GM18505 (cell line): ENCODE results near the gene KRT14.
"Not testable (repeated sequence)": the region's sequence is repeated elsewhere in the genome, so short reads cannot be mapped to it uniquely, and the experiment has no call there.

ENCODE experiments used
- ATAC-seq: cut with Tn5 transposase; IDR thresholded peaks from one replicate; pipeline ENCODE4 v1.9.1; 2021; ENCODE audit not compliant: unreplicated experiment
- POLR2A ChIP-seq: IDR thresholded peaks from 4 replicates; pipeline ENCODE4 v1.6.1; 2011; ENCODE audit warnings: borderline replicate concordance; ENCODE audit not compliant: insufficient read depth, insufficient read length; ENCODE audit errors: extremely low read depth

Gene KRT14

GRCh38 chr17:41619036-41619926 is 32.6 kb upstream of the KRT14 start:
- no peak for TF ChIP-seq POLR2A
- ATAC-seq = no peak

DNA sequence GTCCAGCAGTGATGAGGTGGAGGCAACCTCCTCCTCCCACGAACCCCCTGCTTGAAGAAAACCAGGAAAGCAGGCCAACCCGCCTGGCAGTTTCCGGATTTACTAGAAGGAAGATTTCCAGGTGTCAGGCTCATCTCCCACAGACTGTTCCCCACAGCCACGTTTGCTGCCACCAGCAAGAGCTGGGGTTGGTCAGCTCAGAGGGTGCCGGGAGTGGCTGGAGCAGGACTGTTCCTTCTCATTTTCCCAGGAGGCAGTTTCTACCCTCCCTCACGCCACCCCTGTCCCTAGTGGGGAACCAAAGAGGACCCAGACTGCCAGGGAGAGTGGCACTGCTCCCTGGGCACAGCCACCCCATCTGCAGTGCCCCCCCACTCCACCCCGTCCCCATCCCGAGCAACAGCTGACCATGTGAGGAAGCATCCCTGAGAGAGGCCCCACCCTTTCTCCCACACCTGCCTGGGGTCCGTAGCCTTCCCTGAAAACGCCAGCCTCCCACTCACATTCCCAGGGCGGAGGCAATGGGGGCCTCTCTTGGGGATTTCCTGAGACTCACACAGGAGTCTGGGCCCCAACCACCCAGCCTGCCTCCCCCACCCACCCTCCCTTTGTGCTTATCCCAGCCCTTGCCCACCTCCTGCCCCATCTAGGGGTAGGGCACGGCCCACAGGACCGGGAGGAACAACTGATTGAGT is 31.8 kb upstream of the KRT14 start:
- no peak for TF ChIP-seq POLR2A
- ATAC-seq = no peak

DNA sequence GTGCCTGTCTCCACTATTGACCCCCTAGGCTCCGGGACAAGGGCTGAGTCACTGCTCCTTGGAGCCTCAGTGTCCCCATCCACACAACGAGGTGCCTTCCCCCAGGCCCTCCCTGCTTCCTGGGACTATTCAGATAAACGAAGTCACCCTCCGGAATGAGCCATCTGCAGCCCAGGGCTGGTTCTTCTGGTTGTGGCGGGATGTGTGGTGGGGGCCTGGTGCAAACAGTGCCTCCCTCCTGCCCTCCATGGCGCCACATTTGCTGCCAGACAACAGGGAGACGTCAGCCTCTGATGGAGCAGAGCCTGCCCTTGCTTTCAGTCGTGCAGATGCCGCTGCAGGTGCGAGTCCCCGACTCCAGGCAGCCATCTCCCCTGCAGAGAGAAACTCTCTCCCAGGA is 31.0 kb upstream of the KRT14 start:
- ATAC-seq = no peak
- TF ChIP-seq POLR2A = no peak

- no peak for TF ChIP-seq POLR2A
Observed at GRCh38 chr17:41617136-41617535, 30.4 kb upstream of the KRT14 start.

DNA sequence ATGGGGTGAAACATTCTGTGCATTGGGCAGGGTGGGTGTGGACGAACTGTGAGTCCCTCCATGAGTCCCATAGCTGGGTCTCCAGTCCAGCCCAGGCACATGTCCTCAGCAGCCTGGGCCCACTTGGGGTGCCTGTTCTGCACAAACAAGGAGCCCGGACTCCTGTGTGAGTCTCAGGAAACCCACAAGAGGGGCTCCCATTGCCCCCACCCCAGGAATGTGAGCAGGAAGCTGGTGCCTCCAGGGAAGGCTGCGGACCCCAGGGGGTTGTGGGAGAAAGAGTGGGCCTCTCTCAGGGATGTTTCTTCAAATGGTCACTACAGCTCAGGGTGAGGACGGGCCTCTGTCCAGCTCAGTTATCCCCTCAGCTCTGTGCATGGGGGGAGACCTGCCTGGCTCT is 29.8 kb upstream of the KRT14 start:
- not testable (repeated sequence) for ATAC-seq

More at GRCh38 chr17:41617136-41617535, 30.4 kb upstream of the KRT14 start:
- no peak for ATAC-seq

GRCh38 chr17:41615454-41615853 is 28.8 kb upstream of the KRT14 start:
- ATAC-seq = no peak
- no peak for TF ChIP-seq POLR2A

DNA sequence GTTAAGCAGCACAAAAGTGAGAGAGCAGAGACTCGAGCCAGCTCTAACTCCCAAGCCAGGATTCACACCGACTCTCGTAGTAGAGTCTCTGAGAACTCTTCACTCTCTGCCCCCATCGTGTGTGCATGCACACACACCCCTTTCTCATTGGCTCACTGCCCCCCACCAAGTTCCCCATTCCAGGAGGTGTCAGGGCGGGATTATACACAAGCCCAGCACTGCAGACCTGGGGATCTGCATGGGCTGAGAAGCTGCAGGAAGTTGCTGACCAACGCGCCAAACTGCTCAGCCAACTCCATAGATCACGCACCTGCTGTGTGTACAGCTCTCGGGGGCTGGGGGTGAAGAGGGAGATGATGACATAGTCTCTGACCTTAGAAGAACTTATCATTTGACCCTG is 28.1 kb upstream of the KRT14 start:
- ATAC-seq = not testable (repeated sequence)

DNA sequence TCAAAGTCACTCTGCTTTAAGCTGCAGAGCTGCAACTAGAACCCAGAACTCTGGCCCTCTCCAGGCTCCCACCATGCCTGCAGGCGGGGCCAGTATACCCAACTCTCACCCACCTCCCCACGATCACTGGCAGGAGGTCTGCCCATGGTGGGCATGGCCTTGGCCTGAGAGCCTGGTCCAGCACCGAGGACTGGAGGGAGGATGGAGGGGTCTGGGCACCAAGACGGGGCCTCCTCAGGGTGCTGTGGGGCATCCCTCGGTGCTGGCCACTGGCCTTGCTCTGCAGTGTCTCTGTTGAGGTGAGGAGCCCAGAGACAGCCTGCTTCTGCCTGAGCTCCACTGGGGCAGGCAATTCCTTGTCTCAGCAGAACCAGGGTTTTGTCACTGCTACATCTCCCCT is 27.4 kb upstream of the KRT14 start:
- no peak for TF ChIP-seq POLR2A

GRCh38 chr17:41613277-41614082 is 26.8 kb upstream of the KRT14 start:
- no peak for ATAC-seq
- no peak for TF ChIP-seq POLR2A

More for the DNA sequence above, 27.4 kb upstream of the KRT14 start:
- ATAC-seq = no peak

GRCh38 chr17:41612376-41613160 is 25.9 kb upstream of the KRT14 start, which contains the start of gene KRT16:
Gene KRT16, minus strand, starts transcription at chr17:41612767. Its CDS starts 79 bp downstream, at chr17:41612688.
- ATAC-seq = not testable (repeated sequence)

GRCh38 chr17:41610965-41611640 is 24.4 kb upstream of the KRT14 start:
- no peak for ATAC-seq
- no peak for TF ChIP-seq POLR2A

DNA sequence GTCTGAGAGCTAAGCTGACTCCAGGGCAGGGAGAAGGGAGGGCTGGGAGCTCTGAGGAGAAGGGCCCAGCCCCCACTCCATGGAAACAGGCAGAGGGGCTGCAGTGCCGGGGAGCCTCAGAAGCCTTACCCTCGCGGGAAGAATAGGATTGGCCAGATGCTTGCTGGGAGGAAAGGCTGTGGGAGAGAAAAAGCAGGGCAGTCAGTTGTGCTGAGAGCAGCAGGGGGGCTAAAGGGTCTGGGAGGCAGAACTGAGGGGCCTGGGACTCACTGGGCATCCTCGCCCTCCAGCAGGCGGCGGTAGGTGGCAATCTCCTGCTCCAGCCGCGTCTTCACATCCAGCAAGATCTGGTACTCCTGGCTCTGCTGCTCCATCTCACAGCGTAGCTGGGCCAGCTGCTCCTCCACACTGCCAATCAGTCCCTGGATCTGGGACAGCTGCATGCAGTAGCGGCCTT is 23.4 kb upstream of the KRT14 start:
- ATAC-seq = not testable (repeated sequence)

- not testable (repeated sequence) for ATAC-seq
Observed at GRCh38 chr17:41606930-41607329, 20.2 kb upstream of the KRT14 start.

- no peak for ATAC-seq
- no peak for TF ChIP-seq POLR2A
Observed at GRCh38 chr17:41602524-41602923, 15.8 kb upstream of the KRT14 start.
